Activated T-cell treated with anti-CD3 and anti-CD28 coated beads, Interleukin-2, amount 50 U/mL, for 4 hours (primary cell): ENCODE measurements around the gene YWHAB. TPM values are rescaled to one million over a fixed set of nuclear protein-coding genes. Genes with fewer than 3 reads are reported as not detected.

Experiments used
- ATAC-seq, 2 donors: fragments of 200-7000 bp; cut with Tn5 transposase; one replicate each; pipeline ENCODE4 v1.10.0; 2021
- DNase-seq: peaks from one replicate; pipeline ENCODE4 v3.0.0-alpha.2; 2020
- H3K27me3 Mint-ChIP-seq: one replicate; pipeline ENCODE4 v1.8.0; 2021; ENCODE audit warnings: low read depth, mixed read lengths
- H3K36me3 Mint-ChIP-seq: one replicate; pipeline ENCODE4 v1.8.0; 2022; ENCODE audit warnings: mixed read lengths; ENCODE audit not compliant: insufficient read depth
- H3K4me1 Mint-ChIP-seq: one replicate; pipeline ENCODE4 v1.8.0; 2021; ENCODE audit warnings: low read depth, mixed read lengths
- H3K4me3 Mint-ChIP-seq: one replicate; pipeline ENCODE4 v1.8.0; 2021; ENCODE audit warnings: mild to moderate bottlenecking, moderate library complexity, mixed read lengths
- H3K9me3 Mint-ChIP-seq: one replicate; pipeline ENCODE4 v1.8.0; 2021; ENCODE audit warnings: mixed read lengths
- total RNA-seq, 3 donors: library from RNA; stranded (reverse); gene quantifications; one replicate each; pipeline ENCODE4 v1.2.1, GENCODE V29; 2021

YWHAB gene
- total RNA-seq, 3 donors from 2014 or later, result 278 to 293 (median 280) TPM

DNA sequence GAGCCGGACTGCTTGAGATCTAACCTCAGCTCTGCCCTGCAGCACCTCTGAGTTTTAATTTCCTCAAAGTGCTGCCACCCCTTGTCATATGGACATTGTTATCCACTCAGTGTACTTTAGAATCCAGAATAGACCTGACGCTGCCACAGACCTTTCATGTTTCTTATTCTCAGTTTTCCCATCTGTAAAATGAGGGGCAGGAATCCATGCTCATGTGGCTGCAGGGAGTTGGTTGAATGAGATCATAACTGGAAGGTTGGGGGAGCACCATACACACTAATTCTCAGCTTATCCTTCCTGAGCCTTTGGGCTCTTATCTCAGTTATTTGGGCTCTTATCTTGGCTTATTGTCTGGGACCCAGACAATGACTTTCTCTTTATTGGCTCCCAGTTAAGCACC is 26.7 kb downstream of the YWHAB start:
- Mint-ChIP-seq H3K4me1 (peaks cover 27% of the 10 kb centered on the region), H3K36me3 (peaks cover 20% of the 10 kb centered on the region), H3K9me3 (no peaks in the 10 kb centered on the region), H3K27me3 (no peaks in the 10 kb centered on the region), H3K4me3 (peak overlapping the region; percentile 41)
- no peak for DNase-seq
- ATAC-seq, result no peak

DNA sequence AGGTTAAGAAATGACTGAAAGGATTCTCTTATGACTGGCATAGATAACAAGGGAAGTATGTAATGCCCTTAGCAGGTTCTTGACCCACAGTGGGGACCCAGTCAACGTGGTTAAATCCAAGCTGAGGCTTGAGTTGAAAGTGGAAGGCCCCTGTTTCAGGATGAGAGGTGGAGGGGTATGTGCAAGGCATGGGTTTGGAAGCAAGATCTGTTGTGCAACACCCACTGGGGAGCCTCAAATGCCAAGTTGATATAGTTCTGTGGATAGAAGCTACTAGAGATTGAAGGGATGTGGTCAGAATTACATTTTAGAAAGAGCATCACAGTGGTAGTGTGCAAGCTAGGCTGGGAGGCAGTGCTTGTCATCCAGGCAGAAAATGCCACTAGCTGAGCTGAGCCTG is 29.4 kb downstream of the YWHAB start:
- Mint-ChIP-seq H3K4me1 (peaks cover 14% of the 10 kb centered on the region), H3K36me3 (peaks cover 10% of the 10 kb centered on the region), H3K4me3 (no peak overlapping the region), H3K9me3 (no peaks in the 10 kb centered on the region), H3K27me3 (no peaks in the 10 kb centered on the region)
- DNase-seq (no peak), ATAC-seq (no peak)

- peaks cover 9% of the 10 kb centered on the region for H3K4me1 Mint-ChIP-seq
- H3K9me3 Mint-ChIP-seq, result no peaks in the 10 kb centered on the region
- no peak for ATAC-seq
These were observed 31.1 kb downstream of the YWHAB start for GRCh38 chr20:44916586-44916985.

GRCh38 chr20:44917399-44917798 is 31.9 kb downstream of the YWHAB start:
- Mint-ChIP-seq H3K9me3 (no peaks in the 10 kb centered on the region), H3K4me3 (no peak overlapping the region)

More at GRCh38 chr20:44916586-44916985, 31.1 kb downstream of the YWHAB start:
- no peak for DNase-seq
- Mint-ChIP-seq H3K4me3 (no peak overlapping the region), H3K27me3 (no peaks in the 10 kb centered on the region), H3K36me3 (peaks cover 10% of the 10 kb centered on the region)

GRCh38 chr20:44918342-44918741 is 32.8 kb downstream of the YWHAB start:
- H3K27me3 Mint-ChIP-seq, result no peaks in the 10 kb centered on the region
- H3K4me3 Mint-ChIP-seq, result no peak overlapping the region
- H3K36me3 Mint-ChIP-seq, result peaks cover 18% of the 10 kb centered on the region
- no peaks in the 10 kb centered on the region for H3K9me3 Mint-ChIP-seq
- no peak for ATAC-seq
- peaks cover 9% of the 10 kb centered on the region for H3K4me1 Mint-ChIP-seq
- no peak for DNase-seq

More at GRCh38 chr20:44917399-44917798, 31.9 kb downstream of the YWHAB start:
- Mint-ChIP-seq H3K36me3 (peaks cover 10% of the 10 kb centered on the region), H3K4me1 (peaks cover 9% of the 10 kb centered on the region), H3K27me3 (no peaks in the 10 kb centered on the region)
- ATAC-seq, result no peak
- no peak for DNase-seq

DNA sequence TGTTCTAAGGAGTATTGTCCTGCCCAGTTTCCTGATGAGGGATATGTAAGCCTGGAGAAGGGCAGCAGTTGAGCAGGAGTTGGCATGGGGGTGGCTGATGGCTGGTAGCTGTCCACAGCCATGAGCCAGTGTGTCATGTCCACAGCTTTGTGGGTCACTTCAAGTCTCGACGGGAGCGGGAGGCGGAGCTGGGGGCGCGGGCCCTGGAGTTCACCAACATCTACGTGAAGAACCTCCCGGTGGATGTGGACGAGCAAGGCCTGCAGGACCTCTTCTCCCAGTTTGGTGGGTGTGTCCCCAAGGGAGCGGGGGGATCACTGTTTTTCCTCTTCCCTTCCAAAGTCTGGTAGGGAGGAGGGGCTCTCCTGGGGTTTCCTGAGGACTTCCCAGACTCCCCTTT is 33.3 kb downstream of the YWHAB start:
- Mint-ChIP-seq H3K9me3 (no peaks in the 10 kb centered on the region), H3K4me3 (no peak overlapping the region), H3K4me1 (peaks cover 9% of the 10 kb centered on the region), H3K27me3 (no peaks in the 10 kb centered on the region), H3K36me3 (peaks cover 19% of the 10 kb centered on the region)
- ATAC-seq, result no peak
- DNase-seq, result no peak

GRCh38 chr20:44921447-44921846 is 35.9 kb downstream of the YWHAB start:
- Mint-ChIP-seq H3K9me3 (no peaks in the 10 kb centered on the region), H3K4me3 (no peak overlapping the region), H3K4me1 (no peaks in the 10 kb centered on the region), H3K27me3 (no peaks in the 10 kb centered on the region), H3K36me3 (peaks cover 20% of the 10 kb centered on the region)
- ATAC-seq, result no peak
- no peak for DNase-seq

DNA sequence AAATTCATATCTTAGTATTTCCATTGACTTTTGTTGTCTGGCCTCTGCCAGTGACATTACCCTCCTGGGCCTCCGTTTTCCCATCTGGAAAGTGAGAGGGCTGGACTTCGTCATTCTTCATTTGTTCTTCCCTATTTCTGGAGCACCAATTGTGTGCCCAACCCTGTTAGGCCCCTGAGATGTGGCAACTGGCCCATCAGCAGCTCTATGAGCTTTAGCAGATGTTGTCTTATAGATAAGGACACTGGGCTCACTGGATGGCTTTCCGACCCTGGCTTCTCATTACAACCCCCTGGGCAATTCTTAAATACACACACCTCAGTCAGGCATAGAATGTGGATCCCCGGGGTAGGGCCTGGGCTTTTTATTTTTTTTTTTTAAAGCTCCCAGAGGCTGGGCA is 39.0 kb downstream of the YWHAB start:
- Mint-ChIP-seq H3K9me3 (no peaks in the 10 kb centered on the region), H3K4me1 (no peaks in the 10 kb centered on the region), H3K4me3 (no peak overlapping the region), H3K27me3 (no peaks in the 10 kb centered on the region), H3K36me3 (peaks cover 15% of the 10 kb centered on the region)
- DNase-seq (no peak), ATAC-seq (no peak)

GRCh38 chr20:44928595-44928994 is 43.1 kb downstream of the YWHAB start:
- Mint-ChIP-seq H3K4me1 (no peaks in the 10 kb centered on the region), H3K9me3 (no peaks in the 10 kb centered on the region), H3K36me3 (peaks cover 23% of the 10 kb centered on the region), H3K4me3 (no peak overlapping the region), H3K27me3 (no peaks in the 10 kb centered on the region)
- ATAC-seq (no peak), DNase-seq (no peak)

- H3K4me3 Mint-ChIP-seq, result no peak overlapping the region
These were observed 45.1 kb downstream of the YWHAB start for GRCh38 chr20:44930517-44931168.

DNA sequence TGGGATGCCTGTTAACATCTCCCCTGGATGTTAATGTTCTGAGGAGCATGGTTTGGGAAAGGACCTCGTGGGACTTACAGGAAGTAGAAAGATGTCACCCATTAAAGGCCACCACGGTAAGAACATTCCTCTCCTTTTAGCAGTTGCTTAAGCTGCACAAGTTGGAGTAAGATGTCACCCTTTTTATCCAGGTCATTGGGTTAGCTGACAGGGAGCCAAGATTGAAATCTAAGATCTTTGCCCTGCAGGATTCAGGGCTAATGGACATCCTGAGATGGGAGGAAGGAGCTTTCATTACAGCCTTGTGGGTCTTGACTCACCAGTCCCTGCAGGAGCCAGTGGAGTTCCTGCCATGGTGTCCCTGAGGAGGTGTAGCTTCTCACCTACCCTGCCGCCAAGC is 46.4 kb downstream of the YWHAB start:
- DNase-seq (no peak), ATAC-seq (no peak)
- no peaks in the 10 kb centered on the region for H3K4me1 Mint-ChIP-seq
- peaks cover 20% of the 10 kb centered on the region for H3K36me3 Mint-ChIP-seq
- no peaks in the 10 kb centered on the region for H3K9me3 Mint-ChIP-seq
- H3K27me3 Mint-ChIP-seq, result no peaks in the 10 kb centered on the region
- H3K4me3 Mint-ChIP-seq, result no peak overlapping the region

More at GRCh38 chr20:44930517-44931168, 45.1 kb downstream of the YWHAB start:
- Mint-ChIP-seq H3K27me3 (no peaks in the 10 kb centered on the region), H3K36me3 (peaks cover 21% of the 10 kb centered on the region), H3K4me1 (no peaks in the 10 kb centered on the region), H3K9me3 (no peaks in the 10 kb centered on the region)
- no peak for DNase-seq
- ATAC-seq, result no peak

- Mint-ChIP-seq H3K9me3 (no peaks in the 10 kb centered on the region), H3K36me3 (peaks cover 22% of the 10 kb centered on the region), H3K27me3 (no peaks in the 10 kb centered on the region), H3K4me1 (no peaks in the 10 kb centered on the region), H3K4me3 (no peak overlapping the region)
- ATAC-seq (no peak), DNase-seq (no peak)
These were observed 47.4 kb downstream of the YWHAB start for GRCh38 chr20:44932916-44933315.

DNA sequence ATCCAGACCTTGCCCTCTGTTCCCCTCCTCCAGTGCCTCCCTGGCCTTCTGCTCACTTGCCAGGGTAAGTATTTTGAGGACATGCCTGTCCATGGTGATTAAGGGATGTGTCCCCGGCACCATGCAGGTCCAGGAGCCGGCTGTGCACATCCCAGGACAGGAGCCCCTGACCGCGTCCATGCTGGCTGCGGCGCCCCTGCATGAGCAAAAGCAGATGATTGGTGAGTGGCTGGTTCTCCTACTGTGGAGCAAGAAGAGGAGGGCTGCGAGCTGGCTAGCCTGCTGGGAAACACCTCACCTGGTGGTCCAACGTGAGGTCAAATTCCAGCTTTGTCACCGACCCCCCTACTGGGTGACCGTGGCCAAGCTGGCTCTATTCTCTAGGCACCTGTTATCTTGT is 51.0 kb downstream of the YWHAB start:
- DNase-seq, result no peak
- no peak for ATAC-seq
- Mint-ChIP-seq H3K4me3 (no peak overlapping the region), H3K27me3 (no peaks in the 10 kb centered on the region), H3K36me3 (peaks cover 30% of the 10 kb centered on the region), H3K4me1 (peaks cover 4% of the 10 kb centered on the region), H3K9me3 (no peaks in the 10 kb centered on the region)

GRCh38 chr20:44938637-44939036 is 53.1 kb downstream of the YWHAB start:
- H3K36me3 Mint-ChIP-seq, result peaks cover 38% of the 10 kb centered on the region
- no peaks in the 10 kb centered on the region for H3K27me3 Mint-ChIP-seq
- H3K9me3 Mint-ChIP-seq, result no peaks in the 10 kb centered on the region
- H3K4me1 Mint-ChIP-seq, result peaks cover 4% of the 10 kb centered on the region
- DNase-seq, result no peak
- ATAC-seq, result no peak
- no peak overlapping the region for H3K4me3 Mint-ChIP-seq

DNA sequence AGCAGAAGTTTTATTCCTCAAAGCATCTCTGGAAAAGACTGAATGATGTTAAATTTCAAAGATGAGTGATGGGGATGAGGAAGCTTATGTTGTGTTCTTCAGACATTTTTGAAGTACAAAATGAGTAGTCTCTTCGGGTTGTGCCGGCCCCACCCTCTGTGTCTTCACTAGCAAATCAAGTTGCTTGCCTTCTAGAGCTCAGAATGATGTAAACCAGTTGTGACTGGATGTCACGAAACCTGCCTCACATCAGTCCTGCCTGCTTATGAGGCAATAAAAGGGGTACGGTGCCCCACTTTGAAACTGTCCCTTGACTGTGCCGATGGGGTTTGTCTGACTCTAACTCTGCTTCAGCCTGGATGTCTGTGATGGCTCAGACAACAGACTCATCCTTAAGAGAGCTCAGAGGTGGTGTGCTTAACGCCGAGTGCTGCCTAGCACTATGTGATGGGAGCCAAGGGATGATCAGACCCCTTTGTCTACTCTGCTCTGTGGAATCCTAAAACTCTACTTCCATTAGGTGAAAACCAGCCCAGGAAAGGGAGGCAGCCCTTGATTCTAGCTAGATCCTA is 55.7 kb downstream of the YWHAB start:
- Mint-ChIP-seq H3K4me3 (no peak overlapping the region), H3K36me3 (peaks cover 52% of the 10 kb centered on the region), H3K4me1 (peaks cover 6% of the 10 kb centered on the region), H3K27me3 (no peaks in the 10 kb centered on the region), H3K9me3 (no peaks in the 10 kb centered on the region)
- DNase-seq (no peak), ATAC-seq (peak; percentile 9 to 29)
